Activated CD8-positive, alpha-beta T cell treated with anti-CD3 and anti-CD28 coated beads, Interleukin-2, amount 10 ng/mL, durations not matched to agents 7 days and 5 days (primary cell): ENCODE results near the gene MOCS3. TPM values are rescaled to one million over a fixed set of nuclear protein-coding genes. Genes with fewer than 3 reads are reported as not detected.

Source experiments
- ATAC-seq: fragments of 150-1000 bp; cut with Tn5 transposase; one replicate; pipeline ENCODE4 v1.10.0; 2021; ENCODE audit warnings: moderate library complexity
- CTCF ChIA-PET: fragments of 350-600 bp; sonication (Branson Sonifier 250); formaldehyde crosslinking; loops from one replicate; lab custom pipeline; 2021; ENCODE audit warnings: antibody characterized with exemption; lab: Charles Lee
- POLR2A ChIA-PET: fragments of 350-600 bp; sonication (Branson Sonifier 250); formaldehyde crosslinking; loops from one replicate; lab custom pipeline; 2021; ENCODE audit warnings: antibody characterized with exemption; lab: Charles Lee
- DNase-seq: peaks from one replicate; pipeline ENCODE4 v3.0.0-alpha.2; 2020
- H3K27ac Mint-ChIP-seq: one replicate; pipeline ENCODE4 v1.8.0; 2021; ENCODE audit warnings: mild to moderate bottlenecking, mixed read lengths
- H3K27me3 Mint-ChIP-seq: one replicate; pipeline ENCODE4 v1.8.0; 2021; ENCODE audit warnings: low read depth, mixed read lengths
- H3K36me3 Mint-ChIP-seq: one replicate; pipeline ENCODE4 v1.8.0; 2021; ENCODE audit warnings: low read depth, mixed read lengths
- H3K4me1 Mint-ChIP-seq: one replicate; pipeline ENCODE4 v1.8.0; 2021; ENCODE audit warnings: low read depth, mixed read lengths
- H3K4me3 Mint-ChIP-seq: one replicate; pipeline ENCODE4 v1.8.0; 2021; ENCODE audit warnings: mild to moderate bottlenecking, mixed read lengths
- H3K9me3 Mint-ChIP-seq: one replicate; pipeline ENCODE4 v1.8.0; 2022; ENCODE audit warnings: mixed read lengths; ENCODE audit not compliant: insufficient read depth
- total RNA-seq, 2 experiments: library from RNA; stranded (reverse); gene quantifications; one replicate each; pipeline ENCODE4 v1.2.3, GENCODE V29; 2021

Gene MOCS3
- total RNA-seq, 2 experiments from 2014 or later = 4.8 to 5.7 TPM

GRCh38 chr20:51001430-51002265 is 43.0 kb downstream of the MOCS3 start:
- H3K4me1 Mint-ChIP-seq = no peaks in the 10 kb centered on the region
- ATAC-seq (no peak), DNase-seq (no peak)
- no peaks in the 10 kb centered on the region for H3K9me3 Mint-ChIP-seq
- no peak overlapping the region for H3K27ac Mint-ChIP-seq
- CTCF ChIA-PET = interaction anchor here (0.8 to 1.0 kb wide), 2 partner anchors 8 to 14 kb away, joined by 3 read pairs; no protein-coding TSS in a partner anchor
- H3K27me3 Mint-ChIP-seq = peaks cover 28% of the 10 kb centered on the region
- no peaks in the 10 kb centered on the region for H3K36me3 Mint-ChIP-seq
- no peak overlapping the region for H3K4me3 Mint-ChIP-seq
- POLR2A ChIA-PET = no interaction called here

- no peaks in the 10 kb centered on the region for H3K4me1 Mint-ChIP-seq
- ATAC-seq = no peak
These were observed 44.0 kb downstream of the MOCS3 start for GRCh38 chr20:51002633-51003032.

GRCh38 chr20:51003753-51004152 is 45.1 kb downstream of the MOCS3 start:
- H3K36me3 Mint-ChIP-seq = no peaks in the 10 kb centered on the region
- no peak for ATAC-seq
- CTCF ChIA-PET = no interaction called here
- H3K4me1 Mint-ChIP-seq = no peaks in the 10 kb centered on the region
- no peak for DNase-seq
- H3K27ac Mint-ChIP-seq = no peak overlapping the region
- POLR2A ChIA-PET = no interaction called here
- no peaks in the 10 kb centered on the region for H3K9me3 Mint-ChIP-seq
- no peak overlapping the region for H3K4me3 Mint-ChIP-seq
- H3K27me3 Mint-ChIP-seq = peaks cover 22% of the 10 kb centered on the region

More at GRCh38 chr20:51002633-51003032, 44.0 kb downstream of the MOCS3 start:
- Mint-ChIP-seq H3K27ac (no peak overlapping the region), H3K36me3 (no peaks in the 10 kb centered on the region), H3K9me3 (no peaks in the 10 kb centered on the region), H3K27me3 (peaks cover 24% of the 10 kb centered on the region), H3K4me3 (no peak overlapping the region)
- ChIA-PET CTCF (no interaction called here), POLR2A (no interaction called here)
- DNase-seq = no peak

- no peak overlapping the region for H3K4me3 Mint-ChIP-seq
- ChIA-PET CTCF (no interaction called here), POLR2A (no interaction called here)
- no peaks in the 10 kb centered on the region for H3K36me3 Mint-ChIP-seq
- H3K4me1 Mint-ChIP-seq = no peaks in the 10 kb centered on the region
- peaks cover 17% of the 10 kb centered on the region for H3K27me3 Mint-ChIP-seq
- no peak overlapping the region for H3K27ac Mint-ChIP-seq
- H3K9me3 Mint-ChIP-seq = no peaks in the 10 kb centered on the region
- no peak for ATAC-seq
- DNase-seq = no peak
These were observed 45.7 kb downstream of the MOCS3 start for GRCh38 chr20:51004305-51004727.

GRCh38 chr20:51004781-51005180 is 46.2 kb downstream of the MOCS3 start:
- H3K9me3 Mint-ChIP-seq = no peaks in the 10 kb centered on the region
- H3K27me3 Mint-ChIP-seq = peaks cover 15% of the 10 kb centered on the region
- ATAC-seq = no peak
- no peak for DNase-seq
- no peaks in the 10 kb centered on the region for H3K4me1 Mint-ChIP-seq
- no peaks in the 10 kb centered on the region for H3K36me3 Mint-ChIP-seq
- no peak overlapping the region for H3K4me3 Mint-ChIP-seq
- POLR2A ChIA-PET = no interaction called here
- CTCF ChIA-PET = interaction anchor here (1.3 kb wide), 1 partner anchor 10 kb away, joined by 3 read pairs; no protein-coding TSS in a partner anchor
- no peak overlapping the region for H3K27ac Mint-ChIP-seq

GRCh38 chr20:51005214-51005613 is 46.6 kb downstream of the MOCS3 start:
- CTCF ChIA-PET = interaction anchor here (1.3 kb wide), 1 partner anchor 10 kb away, joined by 3 read pairs; no protein-coding TSS in a partner anchor

GRCh38 chr20:51008718-51009117 is 50.1 kb downstream of the MOCS3 start:
- H3K36me3 Mint-ChIP-seq = no peaks in the 10 kb centered on the region
- no peaks in the 10 kb centered on the region for H3K4me1 Mint-ChIP-seq
- no peaks in the 10 kb centered on the region for H3K9me3 Mint-ChIP-seq
- DNase-seq (no peak), ATAC-seq (no peak)
- ChIA-PET POLR2A (no interaction called here), CTCF (no interaction called here)
- H3K27ac Mint-ChIP-seq = no peak overlapping the region
- H3K27me3 Mint-ChIP-seq = peaks cover 11% of the 10 kb centered on the region
- no peak overlapping the region for H3K4me3 Mint-ChIP-seq

More at GRCh38 chr20:51005214-51005613, 46.6 kb downstream of the MOCS3 start:
- no peak for ATAC-seq
- H3K27me3 Mint-ChIP-seq = peaks cover 12% of the 10 kb centered on the region
- no peaks in the 10 kb centered on the region for H3K9me3 Mint-ChIP-seq
- no peak for DNase-seq
- no peak overlapping the region for H3K27ac Mint-ChIP-seq
- H3K4me1 Mint-ChIP-seq = no peaks in the 10 kb centered on the region
- H3K36me3 Mint-ChIP-seq = no peaks in the 10 kb centered on the region
- no peak overlapping the region for H3K4me3 Mint-ChIP-seq
- POLR2A ChIA-PET = interaction anchor here (0.7 kb wide), 1 partner anchor 206 kb away, joined by 3 read pairs; no protein-coding TSS in a partner anchor

GRCh38 chr20:51009303-51010042 is 50.9 kb downstream of the MOCS3 start:
- Mint-ChIP-seq H3K36me3 (no peaks in the 10 kb centered on the region), H3K27me3 (peaks cover 14% of the 10 kb centered on the region), H3K4me3 (no peak overlapping the region), H3K27ac (no peak overlapping the region), H3K9me3 (no peaks in the 10 kb centered on the region), H3K4me1 (no peaks in the 10 kb centered on the region)
- CTCF ChIA-PET = no interaction called here
- ATAC-seq = no peak
- no peak for DNase-seq
- POLR2A ChIA-PET = no interaction called here

GRCh38 chr20:51010043-51010365 is 51.4 kb downstream of the MOCS3 start:
- Mint-ChIP-seq H3K4me1 (no peaks in the 10 kb centered on the region), H3K9me3 (no peaks in the 10 kb centered on the region), H3K4me3 (no peak overlapping the region), H3K27ac (no peak overlapping the region), H3K36me3 (no peaks in the 10 kb centered on the region), H3K27me3 (peaks cover 14% of the 10 kb centered on the region)
- CTCF ChIA-PET = no interaction called here
- POLR2A ChIA-PET = no interaction called here
- DNase-seq = no peak
- no peak for ATAC-seq

- ChIA-PET CTCF (no interaction called here), POLR2A (no interaction called here)
- Mint-ChIP-seq H3K4me3 (no peak overlapping the region), H3K27ac (no peak overlapping the region), H3K36me3 (no peaks in the 10 kb centered on the region), H3K27me3 (peaks cover 15% of the 10 kb centered on the region), H3K9me3 (no peaks in the 10 kb centered on the region), H3K4me1 (no peaks in the 10 kb centered on the region)
- no peak for ATAC-seq
- no peak for DNase-seq
These were observed 52.3 kb downstream of the MOCS3 start for GRCh38 chr20:51010932-51011331.

GRCh38 chr20:51011479-51011878 is 52.9 kb downstream of the MOCS3 start:
- Mint-ChIP-seq H3K4me3 (no peak overlapping the region), H3K27ac (no peak overlapping the region), H3K9me3 (no peaks in the 10 kb centered on the region), H3K27me3 (peaks cover 12% of the 10 kb centered on the region), H3K4me1 (no peaks in the 10 kb centered on the region), H3K36me3 (no peaks in the 10 kb centered on the region)
- CTCF ChIA-PET = no interaction called here
- no peak for ATAC-seq
- POLR2A ChIA-PET = no interaction called here
- no peak for DNase-seq

- CTCF ChIA-PET = no interaction called here
- POLR2A ChIA-PET = no interaction called here
- ATAC-seq (no peak), DNase-seq (no peak)
- Mint-ChIP-seq H3K36me3 (no peaks in the 10 kb centered on the region), H3K27me3 (peaks cover 12% of the 10 kb centered on the region), H3K4me1 (no peaks in the 10 kb centered on the region), H3K4me3 (no peak overlapping the region), H3K27ac (no peak overlapping the region), H3K9me3 (no peaks in the 10 kb centered on the region)
These were observed 53.7 kb downstream of the MOCS3 start for GRCh38 chr20:51012357-51012756.
